ENCODE results near the gene NAALAD2. TPM values are rescaled to one million over a fixed set of nuclear protein-coding genes. Genes with fewer than 3 reads are reported as not detected.

The NAALAD2 gene
- total and polyA plus RNA-seq, 2 of the 8 experiments (the other 6 are each of a cell fraction or from before 2014, with no cell fraction given): 2.6 to 3.9 TPM

- Histone ChIP-seq H3K9ac (replicated peaks in 1 of 4; ENCODE audit: extremely low read depth in 1 of 4, low read depth in 3 of 4, low read length in 3 of 4) (no peak overlapping the region), H3K18ac (ENCODE audit: extremely low read depth, low read length) (no peak overlapping the region), H3K27ac (ENCODE audit: low read depth, low read length) (no peak overlapping the region), H2BK12ac (ENCODE audit: low read depth, low read length) (no peak overlapping the region), H2BK15ac (ENCODE audit: low read length) (no peak overlapping the region), H3K23ac (ENCODE audit: insufficient read length) (no peak overlapping the region), H2AFZ (ENCODE audit: low read length) (no peak overlapping the region), H3K56ac (replicated peaks; ENCODE audit: insufficient read length, low read depth, low read length) (no peak overlapping the region), H3K4me3 (ENCODE audit: extremely low read depth in 1 of 4, insufficient read depth in 2 of 4, low read depth in 3 of 4, low read length in 4 of 4) (peak overlapping the region in 1 of 4 experiments; percentile 25; a peak in 1 of 8 replicates), H3K79me1 (ENCODE audit: low read depth, low read length) (no peaks in the 10 kb centered on the region), H2BK5ac (ENCODE audit: low read depth, low read length) (no peak overlapping the region), H3K27me3 (replicated peaks in 1 of 4; ENCODE audit: control insufficient read depth in 3 of 4, extremely low read depth in 1 of 4, insufficient read depth in 3 of 4, low read length in 3 of 4) (peaks cover 0 to 1% (median 0%) of the 10 kb centered on the region in 4 experiments; a peak in 1 of 7 replicates), H2BK120ac (replicated peaks; ENCODE audit: low read depth, low read length) (no peak overlapping the region), H3K4me2 (ENCODE audit: insufficient read depth in 1 of 2, low read depth in 2 of 2, low read length in 2 of 2) (no peak overlapping the region; a peak in 1 of 4 replicates), H4K5ac (ENCODE audit: insufficient read length, low read depth, low read length) (no peak overlapping the region), H3K9me3 (ENCODE audit: insufficient read depth in 2 of 2, low read depth in 1 of 2, low read length in 1 of 2) (no peaks in the 10 kb centered on the region; a peak in 1 of 4 replicates), H2AK5ac (ENCODE audit: low read depth, low read length) (no peak overlapping the region), H4K91ac (replicated peaks; ENCODE audit: insufficient read length, low read length) (no peak overlapping the region), H3K23me2 (ENCODE audit: low read depth, low read length) (peaks cover 10% of the 10 kb centered on the region), H2BK20ac (ENCODE audit: low read length) (no peak overlapping the region), H3K36me3 (ENCODE audit: control insufficient read depth in 2 of 4, insufficient read depth in 4 of 4, low read length in 3 of 4) (peaks cover 0 to 31% (median 2%) of the 10 kb centered on the region in 4 experiments; a peak in 4 of 8 replicates), H3K4me1 (replicated peaks in 1 of 4; ENCODE audit: control insufficient read depth in 3 of 4, insufficient read depth in 4 of 4, low read length in 3 of 4) (no peaks in the 10 kb centered on the region; a peak in 4 of 7 replicates), H3K79me2 (ENCODE audit: control insufficient read depth in 1 of 2, insufficient read depth in 2 of 2, low read length in 2 of 2) (peaks cover 22 to 97% of the 10 kb centered on the region in 2 experiments), H3K14ac (ENCODE audit: insufficient read length) (no peak overlapping the region), H3K4ac (replicated peaks; ENCODE audit: insufficient read length, low read depth, low read length) (no peak overlapping the region), H4K8ac (ENCODE audit: extremely low read depth, insufficient read depth, low read length) (no peak overlapping the region), H4K20me1 (replicated peaks in 1 of 2; ENCODE audit: control insufficient read depth in 1 of 2, insufficient read depth in 2 of 2, low read length in 2 of 2) (peaks cover 1 to 5% of the 10 kb centered on the region in 2 experiments)
- ChIA-PET POLR2A (ENCODE audit: partially characterized antibody) (interaction anchor here (0.6 to 0.8 kb wide), 2 partner anchors 9 to 581 kb away, joined by 5 read pairs; no protein-coding TSS in a partner anchor), CTCF (ENCODE audit: partially characterized antibody) (interaction anchor here (0.7 to 2.4 kb wide), 3 partner anchors 8 to 197 kb away, joined by 3 to 14 read pairs (median 3); no protein-coding TSS in a partner anchor)
- FAIRE-seq: no peak
- TF ChIP-seq POU5F1 (IDR thresholded peaks at IDR 0.05; ENCODE audit: low read depth, low read length) (no peak), CTCF (IDR thresholded peaks at IDR 0.05; ENCODE audit: control extremely low read depth in 1 of 3, insufficient read depth in 1 of 3, low read depth in 1 of 3, low read length in 3 of 3) (peak in 2 of 3 experiments; percentile 16 to 26; a peak in 3 of 4 replicates), RAD21 (IDR thresholded peaks at IDR 0.05 in 1 of 2, conservative IDR thresholded peaks at IDR 0.05 in 1 of 2; ENCODE audit: low read depth in 2 of 2, low read length in 2 of 2) (peak; percentile 20 to 42; a peak in 3 of 4 replicates)
- 33% methylated on average over 2 of the region's 2 CpGs; no CpG with 5 or more reads in 1 of the 2 experiments for WGBS, 2 experiments (ENCODE audit: extremely low coverage in 1 of 2, insufficient coverage in 1 of 2, insufficient read length in 1 of 2, insufficient replicate concordance in 2 of 2, low coverage in 1 of 2, low lambda C conversion rate in 2 of 2, missing lambda C conversion rate in 1 of 2)
- no peak for DNase-seq (ENCODE audit: low read depth in 1 of 2, low spot score in 2 of 2)
Observed at GRCh38 chr11:90218606-90219005, 84.1 kb downstream of the NAALAD2 start.
